ENCODE results near the gene ANKRD52.

The ANKRD52 gene

DNA sequence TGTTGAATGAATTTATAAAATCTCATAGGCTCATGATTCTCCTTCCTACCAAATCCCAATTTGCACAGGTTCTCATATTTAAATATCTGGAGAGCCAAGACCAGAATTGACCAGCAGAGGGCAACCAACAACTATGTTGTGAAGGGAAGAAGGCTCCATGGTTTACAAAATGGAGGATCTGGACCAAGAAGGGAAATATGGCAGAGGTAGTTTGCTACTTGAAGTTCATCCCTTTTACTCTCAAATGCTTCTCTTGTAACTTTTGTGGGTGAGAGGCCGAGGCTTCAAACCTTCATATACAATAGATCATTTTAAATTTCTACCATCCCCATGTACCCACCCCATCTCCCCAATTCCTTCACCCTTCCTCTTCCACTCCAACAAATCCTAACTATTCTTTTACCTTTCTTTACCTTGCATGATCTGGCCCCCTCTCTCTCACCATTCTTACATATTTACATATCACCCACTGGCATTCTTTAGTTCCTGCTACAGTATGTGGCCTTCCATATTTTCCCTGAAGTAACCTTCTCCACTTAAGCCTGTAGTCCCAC is 65.1 kb downstream of the ANKRD52 start:
- no peak overlapping the region for H3K18ac ChIP-seq (ENCODE audit: low read length)
- H3K27ac ChIP-seq (replicated peaks; ENCODE audit: low read length) = no peak overlapping the region
- H2AK5ac ChIP-seq (ENCODE audit: low read depth, low read length) = no peak overlapping the region
- no peak overlapping the region for H2BK120ac ChIP-seq (ENCODE audit: low read depth, low read length)
- no peak overlapping the region for H2BK12ac ChIP-seq (ENCODE audit: low read length)
- no peak overlapping the region for H4K91ac ChIP-seq (ENCODE audit: low read depth, low read length, poor library complexity)
- H3K9me3 ChIP-seq (replicated peaks in 1 of 2; ENCODE audit: control insufficient read depth in 2 of 2, insufficient read depth in 1 of 2, low read depth in 1 of 2, low read length in 2 of 2) = no peaks in the 10 kb centered on the region
- no peak overlapping the region for H3K4me3 ChIP-seq (ENCODE audit: low read length in 2 of 2)
- no peaks in the 10 kb centered on the region for H3K27me3 ChIP-seq (ENCODE audit: control insufficient read depth in 3 of 3, insufficient read depth in 3 of 3, low read depth in 1 of 3, low read length in 3 of 3)
- no peak overlapping the region for H3K4ac ChIP-seq (ENCODE audit: low read length)
- no peaks in the 10 kb centered on the region for H3K79me1 ChIP-seq (ENCODE audit: low read depth, low read length)
- H2AFZ ChIP-seq (ENCODE audit: low read length) = peak overlapping the region; percentile 74
- no peak overlapping the region for H3K23ac ChIP-seq (ENCODE audit: low read depth, low read length, poor library complexity)
- H3K9ac ChIP-seq (ENCODE audit: low read depth, low read length, poor library complexity) = no peak overlapping the region
- H3K4me1 ChIP-seq (ENCODE audit: control insufficient read depth in 2 of 2, insufficient read depth in 1 of 2, low read depth in 1 of 2, low read length in 2 of 2) = peaks cover under 1 to 4% of the 10 kb centered on the region in 2 donors
- no CpG with 5 or more reads among the region's 1 CpG for WGBS, 2 donors (ENCODE audit: extremely low coverage in 2 of 2, insufficient read length in 2 of 2, insufficient replicate concordance in 1 of 2)
- H2BK5ac ChIP-seq (ENCODE audit: low read length) = no peak overlapping the region
- peaks cover 0 to under 1% of the 10 kb centered on the region in 2 donors for H3K36me3 ChIP-seq (replicated peaks in 1 of 2; ENCODE audit: control insufficient read depth in 2 of 2, insufficient read depth in 2 of 2, low read length in 2 of 2)
- DNase-seq (ENCODE audit: low spot score) = peak; percentile 65
- no peak overlapping the region for H4K8ac ChIP-seq (ENCODE audit: low read depth, low read length)
- H2BK15ac ChIP-seq (ENCODE audit: low read length) = no peak overlapping the region
- no peak overlapping the region for H3K14ac ChIP-seq (ENCODE audit: low read length)
- H3K4me2 ChIP-seq (ENCODE audit: insufficient read depth, low read length, poor library complexity, severe bottlenecking) = no peak overlapping the region

DNA sequence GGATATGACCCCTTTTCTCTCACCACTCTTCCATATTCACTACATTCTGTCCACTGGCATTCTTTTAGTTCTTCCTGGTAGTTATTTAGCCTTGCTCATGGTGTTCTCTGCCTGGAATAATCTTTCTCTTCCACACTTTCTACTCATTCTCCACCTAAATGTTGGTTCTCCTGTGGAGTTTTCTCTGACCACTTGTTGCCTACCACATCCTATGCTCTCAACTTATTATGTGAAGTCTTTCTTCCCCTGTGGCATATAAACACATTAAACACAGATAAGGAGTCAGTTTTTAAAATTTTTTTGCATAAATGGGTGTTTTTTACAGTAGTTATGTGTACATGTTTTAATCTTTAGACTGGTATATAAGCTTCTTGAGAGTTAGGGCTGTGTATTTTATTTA is 65.6 kb downstream of the ANKRD52 start:
- no peaks in the 10 kb centered on the region for H3K79me1 ChIP-seq (ENCODE audit: low read depth, low read length)

DNA sequence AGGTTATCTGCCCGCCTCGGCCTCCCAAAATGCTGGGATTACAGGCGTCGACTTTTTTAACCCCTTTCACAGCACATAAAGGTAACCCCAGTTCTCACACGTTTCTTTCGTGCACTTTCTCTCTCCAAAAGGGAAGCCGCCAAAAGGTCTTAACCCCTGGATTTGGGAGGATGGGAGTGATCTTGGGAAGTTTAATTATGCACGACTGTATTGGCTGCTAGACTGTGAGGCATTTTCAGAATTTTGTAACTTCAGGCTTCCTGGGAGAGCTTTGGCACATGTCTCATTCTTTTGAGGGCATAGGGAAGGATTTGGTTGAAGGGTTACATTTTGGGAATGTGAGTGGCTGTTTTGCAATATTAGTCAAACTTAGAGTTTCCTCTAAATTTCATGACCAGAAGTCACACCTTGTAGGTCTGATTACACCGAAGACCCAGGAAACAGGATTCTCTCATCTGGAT is 67.5 kb downstream of the ANKRD52 start:
- H2BK5ac ChIP-seq (ENCODE audit: low read length) = no peak overlapping the region
- H2BK12ac ChIP-seq (ENCODE audit: low read length) = no peak overlapping the region
- H3K9ac ChIP-seq (ENCODE audit: low read depth, low read length, poor library complexity) = no peak overlapping the region
- H3K4me3 ChIP-seq (ENCODE audit: low read length in 2 of 2) = peak overlapping the region; percentile 58 to 76
- H3K23ac ChIP-seq (ENCODE audit: low read depth, low read length, poor library complexity) = no peak overlapping the region
- peak overlapping the region; percentile 90 for H2AFZ ChIP-seq (ENCODE audit: low read length)
- no peak overlapping the region for H3K27ac ChIP-seq (replicated peaks; ENCODE audit: low read length)
- H3K36me3 ChIP-seq (replicated peaks in 1 of 2; ENCODE audit: control insufficient read depth in 2 of 2, insufficient read depth in 2 of 2, low read length in 2 of 2) = peaks cover 8 to 22% of the 10 kb centered on the region in 2 donors
- H4K8ac ChIP-seq (ENCODE audit: low read depth, low read length) = no peak overlapping the region
- H3K4me2 ChIP-seq (ENCODE audit: insufficient read depth, low read length, poor library complexity, severe bottlenecking) = no peak overlapping the region
- no peaks in the 10 kb centered on the region for H3K27me3 ChIP-seq (ENCODE audit: control insufficient read depth in 3 of 3, insufficient read depth in 3 of 3, low read depth in 1 of 3, low read length in 3 of 3)
- H2BK15ac ChIP-seq (ENCODE audit: low read length) = no peak overlapping the region
- H3K9me3 ChIP-seq (replicated peaks in 1 of 2; ENCODE audit: control insufficient read depth in 2 of 2, insufficient read depth in 1 of 2, low read depth in 1 of 2, low read length in 2 of 2) = no peaks in the 10 kb centered on the region
- H3K18ac ChIP-seq (ENCODE audit: low read length) = no peak overlapping the region
- DNase-seq (ENCODE audit: low spot score) = peak; percentile 15
- no peak overlapping the region for H3K4ac ChIP-seq (ENCODE audit: low read length)
- H4K91ac ChIP-seq (ENCODE audit: low read depth, low read length, poor library complexity) = no peak overlapping the region
- no peak overlapping the region for H2AK5ac ChIP-seq (ENCODE audit: low read depth, low read length)
- H3K79me1 ChIP-seq (ENCODE audit: low read depth, low read length) = no peaks in the 10 kb centered on the region
- WGBS, 2 donors (ENCODE audit: extremely low coverage in 2 of 2, insufficient read length in 2 of 2, insufficient replicate concordance in 1 of 2) = no CpG with 5 or more reads among the region's 9 CpGs
- peaks cover 7 to 9% of the 10 kb centered on the region in 2 donors for H3K4me1 ChIP-seq (ENCODE audit: control insufficient read depth in 2 of 2, insufficient read depth in 1 of 2, low read depth in 1 of 2, low read length in 2 of 2)
- H2BK120ac ChIP-seq (ENCODE audit: low read depth, low read length) = no peak overlapping the region
- no peak overlapping the region for H3K14ac ChIP-seq (ENCODE audit: low read length)

More for the DNA sequence above, 65.6 kb downstream of the ANKRD52 start:
- H3K27ac ChIP-seq (replicated peaks; ENCODE audit: low read length) = no peak overlapping the region
- H4K8ac ChIP-seq (ENCODE audit: low read depth, low read length) = no peak overlapping the region
- no peak overlapping the region for H2BK12ac ChIP-seq (ENCODE audit: low read length)
- no peak overlapping the region for H3K4ac ChIP-seq (ENCODE audit: low read length)
- no peak overlapping the region for H2BK15ac ChIP-seq (ENCODE audit: low read length)
- no peak overlapping the region for H3K14ac ChIP-seq (ENCODE audit: low read length)
- no peak overlapping the region for H2BK5ac ChIP-seq (ENCODE audit: low read length)
- H3K4me2 ChIP-seq (ENCODE audit: insufficient read depth, low read length, poor library complexity, severe bottlenecking) = no peak overlapping the region
- H3K9me3 ChIP-seq (replicated peaks in 1 of 2; ENCODE audit: control insufficient read depth in 2 of 2, insufficient read depth in 1 of 2, low read depth in 1 of 2, low read length in 2 of 2) = no peaks in the 10 kb centered on the region
- no peak overlapping the region for H3K23ac ChIP-seq (ENCODE audit: low read depth, low read length, poor library complexity)
- peaks cover 6 to 9% of the 10 kb centered on the region in 2 donors for H3K4me1 ChIP-seq (ENCODE audit: control insufficient read depth in 2 of 2, insufficient read depth in 1 of 2, low read depth in 1 of 2, low read length in 2 of 2)
- H3K18ac ChIP-seq (ENCODE audit: low read length) = no peak overlapping the region
- H2AK5ac ChIP-seq (ENCODE audit: low read depth, low read length) = no peak overlapping the region
- DNase-seq (ENCODE audit: low spot score) = no peak
- H3K27me3 ChIP-seq (ENCODE audit: control insufficient read depth in 3 of 3, insufficient read depth in 3 of 3, low read depth in 1 of 3, low read length in 3 of 3) = no peaks in the 10 kb centered on the region
- no peak overlapping the region for H3K9ac ChIP-seq (ENCODE audit: low read depth, low read length, poor library complexity)
- H4K91ac ChIP-seq (ENCODE audit: low read depth, low read length, poor library complexity) = no peak overlapping the region
- H3K4me3 ChIP-seq (ENCODE audit: low read length in 2 of 2) = no peak overlapping the region
- no peak overlapping the region for H2BK120ac ChIP-seq (ENCODE audit: low read depth, low read length)
- peak overlapping the region; percentile 30 for H2AFZ ChIP-seq (ENCODE audit: low read length)
- peaks cover 0 to 5% of the 10 kb centered on the region in 2 donors for H3K36me3 ChIP-seq (replicated peaks in 1 of 2; ENCODE audit: control insufficient read depth in 2 of 2, insufficient read depth in 2 of 2, low read length in 2 of 2)

DNA sequence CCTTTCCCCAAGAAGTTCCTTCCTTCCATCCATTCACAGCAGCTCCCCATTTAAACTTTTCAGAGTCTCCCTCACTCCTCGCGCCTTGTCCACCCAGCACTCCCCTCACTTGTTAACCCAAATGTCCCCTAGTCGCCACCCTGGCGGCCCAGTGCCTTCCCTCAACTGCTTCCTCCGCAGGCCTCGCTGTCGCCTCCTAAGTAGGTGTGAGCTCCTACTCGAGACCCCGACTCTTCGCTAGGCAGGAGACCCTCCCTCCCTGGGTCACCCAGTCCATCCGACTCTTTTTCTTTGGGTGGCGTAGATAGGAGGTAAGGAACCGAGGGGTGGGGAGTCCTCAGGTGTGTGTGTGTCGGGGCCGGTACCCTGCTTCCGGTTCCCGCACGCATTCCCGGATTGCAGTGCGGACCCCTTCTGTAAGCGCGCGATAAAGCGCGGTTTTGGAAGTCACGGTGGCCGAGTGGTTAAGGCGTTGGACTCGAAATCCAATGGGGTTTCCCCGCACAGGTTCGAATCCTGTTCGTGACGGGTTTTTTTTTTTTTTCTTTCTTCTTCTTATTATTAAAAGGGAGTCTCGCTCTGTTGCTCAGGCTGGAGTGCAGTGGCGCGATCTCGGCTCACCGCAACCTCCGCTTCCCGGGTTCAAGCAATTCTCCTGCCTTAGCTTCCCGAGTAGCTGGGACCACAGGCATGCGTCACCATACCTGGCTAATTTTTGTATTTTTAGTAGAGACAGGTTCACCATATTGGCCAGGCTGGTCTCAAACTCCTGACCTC is 68.1 kb downstream of the ANKRD52 start:
- Histone ChIP-seq H2BK120ac (ENCODE audit: low read depth, low read length) (no peak overlapping the region), H2BK15ac (ENCODE audit: low read length) (peak overlapping the region; percentile 56), H2BK12ac (ENCODE audit: low read length) (no peak overlapping the region), H2AK5ac (ENCODE audit: low read depth, low read length) (no peak overlapping the region), H3K36me3 (replicated peaks in 1 of 2; ENCODE audit: control insufficient read depth in 2 of 2, insufficient read depth in 2 of 2, low read length in 2 of 2) (peaks cover 10 to 27% of the 10 kb centered on the region in 2 donors), H3K4me1 (ENCODE audit: control insufficient read depth in 2 of 2, insufficient read depth in 1 of 2, low read depth in 1 of 2, low read length in 2 of 2) (peaks cover 7 to 9% of the 10 kb centered on the region in 2 donors), H3K18ac (ENCODE audit: low read length) (peak overlapping the region; percentile 97), H4K91ac (ENCODE audit: low read depth, low read length, poor library complexity) (no peak overlapping the region), H3K4me2 (ENCODE audit: insufficient read depth, low read length, poor library complexity, severe bottlenecking) (peak overlapping the region; percentile 64), H3K23ac (ENCODE audit: low read depth, low read length, poor library complexity) (peak overlapping the region; percentile 57), H3K9ac (ENCODE audit: low read depth, low read length, poor library complexity) (peak overlapping the region; percentile 97), H3K79me1 (ENCODE audit: low read depth, low read length) (no peaks in the 10 kb centered on the region), H3K14ac (ENCODE audit: low read length) (no peak overlapping the region), H2AFZ (ENCODE audit: low read length) (peak overlapping the region; percentile 90), H3K9me3 (replicated peaks in 1 of 2; ENCODE audit: control insufficient read depth in 2 of 2, insufficient read depth in 1 of 2, low read depth in 1 of 2, low read length in 2 of 2) (no peaks in the 10 kb centered on the region), H3K27me3 (ENCODE audit: control insufficient read depth in 3 of 3, insufficient read depth in 3 of 3, low read depth in 1 of 3, low read length in 3 of 3) (no peaks in the 10 kb centered on the region), H3K27ac (replicated peaks; ENCODE audit: low read length) (peak overlapping the region; percentile 72), H3K4ac (ENCODE audit: low read length) (peak overlapping the region; percentile 78), H3K4me3 (ENCODE audit: low read length in 2 of 2) (peak overlapping the region; percentile 76 to 87), H4K8ac (ENCODE audit: low read depth, low read length) (no peak overlapping the region), H2BK5ac (ENCODE audit: low read length) (peak overlapping the region; percentile 96)
- WGBS, 2 donors (ENCODE audit: extremely low coverage in 2 of 2, insufficient read length in 2 of 2, insufficient replicate concordance in 1 of 2) = no CpG with 5 or more reads among the region's 42 CpGs
- peak; percentile 93 for DNase-seq (ENCODE audit: low spot score)

All from neuronal stem cell (in vitro differentiated cells).